Endothelial cell (in vitro differentiated cells): ENCODE data around the gene GRK1. TPM values are rescaled to one million over a fixed set of nuclear protein-coding genes. Genes with fewer than 3 reads are reported as not detected.

Experiments used
- DNase-seq: peaks from one replicate; pipeline ENCODE4 v3.0.0; 2021; ENCODE audit warnings: low spot score
- H3K27ac Mint-ChIP-seq: one replicate; pipeline ENCODE4 v1.8.0; 2021; ENCODE audit warnings: mixed read lengths, inconsistent platforms; ENCODE audit not compliant: unreplicated experiment
- H3K27me3 Mint-ChIP-seq: one replicate; pipeline ENCODE4 v1.8.0; 2021; ENCODE audit warnings: mild to moderate bottlenecking, moderate library complexity, mixed read lengths, inconsistent platforms; ENCODE audit not compliant: unreplicated experiment
- H3K36me3 Mint-ChIP-seq: one replicate; pipeline ENCODE4 v1.8.0; 2021; ENCODE audit warnings: mild to moderate bottlenecking, low read depth, mixed read lengths, inconsistent platforms; ENCODE audit not compliant: unreplicated experiment
- H3K4me1 Mint-ChIP-seq: one replicate; pipeline ENCODE4 v1.8.0; 2021; ENCODE audit warnings: mild to moderate bottlenecking, mixed read lengths, inconsistent platforms; ENCODE audit not compliant: unreplicated experiment
- H3K4me3 Mint-ChIP-seq: one replicate; pipeline ENCODE4 v1.8.0; 2021; ENCODE audit warnings: mild to moderate bottlenecking, mixed read lengths, inconsistent platforms; ENCODE audit not compliant: unreplicated experiment
- H3K9me3 Mint-ChIP-seq: one replicate; pipeline ENCODE4 v1.8.0; 2021; ENCODE audit warnings: mixed read lengths, inconsistent platforms; ENCODE audit not compliant: unreplicated experiment
- CTCF ChIP-seq: fragments of 200-600 bp; sonication (generic); IDR thresholded peaks from one replicate; pipeline ENCODE4 v1.5.0; 2021; ENCODE audit warnings: antibody characterized with exemption; ENCODE audit not compliant: unreplicated experiment
- total RNA-seq: library from RNA; stranded (reverse); fragmentation: NEBNext Ultra II Directional; extraction: Animal tissue kit (Norgen Biotek cat#: 25700); gene quantifications from one replicate; pipeline ENCODE4 v1.2.1, GENCODE V29; 2021; ENCODE audit not compliant: unreplicated experiment

GRK1 gene
- total RNA-seq, 1 donor from 2014 or later = 0.54 TPM

GRCh38 chr13:113625965-113626721, 40.9 kb upstream of the GRK1 start:
- Mint-ChIP-seq H3K36me3 (peaks cover 50% of the 10 kb centered on the region), H3K27ac (peak overlapping the region; percentile 9), H3K4me3 (peak overlapping the region; percentile 51)

GRCh38 chr13:113627136-113627535, 39.9 kb upstream of the GRK1 start:
- Mint-ChIP-seq H3K27ac (no peak overlapping the region), H3K9me3 (no peaks in the 10 kb centered on the region), H3K4me1 (peaks cover 40% of the 10 kb centered on the region), H3K36me3 (peaks cover 53% of the 10 kb centered on the region), H3K4me3 (peak overlapping the region; percentile 23), H3K27me3 (peaks cover 11% of the 10 kb centered on the region)
- DNase-seq = no peak
- TF ChIP-seq CTCF = no peak

More at GRCh38 chr13:113625965-113626721, 40.9 kb upstream of the GRK1 start:
- DNase-seq = no peak
- Mint-ChIP-seq H3K4me1 (peaks cover 31% of the 10 kb centered on the region), H3K9me3 (no peaks in the 10 kb centered on the region), H3K27me3 (peaks cover 10% of the 10 kb centered on the region)
- TF ChIP-seq CTCF = no peak

- peaks cover 51% of the 10 kb centered on the region for H3K36me3 Mint-ChIP-seq
- H3K9me3 Mint-ChIP-seq = no peaks in the 10 kb centered on the region
- H3K27ac Mint-ChIP-seq = peak overlapping the region; percentile 79
- no peak for TF ChIP-seq CTCF
- no peak for DNase-seq
- H3K27me3 Mint-ChIP-seq = peaks cover 11% of the 10 kb centered on the region
- peak overlapping the region; percentile 51 for H3K4me3 Mint-ChIP-seq
- peaks cover 55% of the 10 kb centered on the region for H3K4me1 Mint-ChIP-seq
These were observed 38.4 kb upstream of the GRK1 start for GRCh38 chr13:113628291-113629270.

- TF ChIP-seq CTCF = no peak
- Mint-ChIP-seq H3K27ac (no peak overlapping the region), H3K36me3 (peaks cover 56% of the 10 kb centered on the region), H3K27me3 (peaks cover 12% of the 10 kb centered on the region), H3K4me3 (peak overlapping the region; percentile 47), H3K4me1 (peaks cover 67% of the 10 kb centered on the region), H3K9me3 (no peaks in the 10 kb centered on the region)
- DNase-seq = no peak
These were observed 37.2 kb upstream of the GRK1 start for GRCh38 chr13:113629866-113630265.
